Bronchial epithelial cell (primary cell): Measurements from ENCODE around the gene TJP3. TPM values are rescaled to one million over a fixed set of nuclear protein-coding genes. Genes with fewer than 3 reads are reported as not detected.
"Not testable (repeated sequence)": the region's sequence is repeated elsewhere in the genome, so short reads cannot be mapped to it uniquely, and the experiment has no call there.

Experiments used
- DNase-seq: peaks from one replicate; pipeline ENCODE4 v3.0.0-alpha.2; 2010; ENCODE audit warnings: low read depth
- FAIRE-seq: peaks from 2 replicates; lab custom pipeline; 2011; peaks lifted over from hg19 to GRCh38; lab: Jason Lieb, UNC
- H3K27me3 ChIP-seq: 2 replicates; pipeline ENCODE4 v1.5.1; 2011; ENCODE audit warnings: low read length; ENCODE audit not compliant: control insufficient read depth, insufficient read depth
- H3K36me3 ChIP-seq: 2 replicates; pipeline ENCODE4 v1.5.1; 2011; ENCODE audit warnings: low read length; ENCODE audit not compliant: control insufficient read depth, insufficient read depth
- H3K4me3 ChIP-seq: 2 replicates; pipeline ENCODE4 v1.5.1; 2011; ENCODE audit warnings: mild to moderate bottlenecking, low read depth, low read length, control low read depth
- total RNA-seq: library from RNA; depleted of rRNA; stranded (reverse); fragments of >200 nt; gene quantifications from 2 replicates; pipeline ENCODE4 v1.2.1, GENCODE V29; 2014
- TF ChIP-seq, protein P1 (sequence below): IDR thresholded peaks from 2 replicates; pipeline ENCODE4 v1.5.1; 2011; ENCODE audit warnings: mild to moderate bottlenecking, moderate library complexity, low read length, control low read depth, inconsistent platforms; ENCODE audit not compliant: insufficient read depth, severe bottlenecking

TJP3 gene
- total RNA-seq, 1 donor from 2014 or later, result 2.1 TPM

DNA sequence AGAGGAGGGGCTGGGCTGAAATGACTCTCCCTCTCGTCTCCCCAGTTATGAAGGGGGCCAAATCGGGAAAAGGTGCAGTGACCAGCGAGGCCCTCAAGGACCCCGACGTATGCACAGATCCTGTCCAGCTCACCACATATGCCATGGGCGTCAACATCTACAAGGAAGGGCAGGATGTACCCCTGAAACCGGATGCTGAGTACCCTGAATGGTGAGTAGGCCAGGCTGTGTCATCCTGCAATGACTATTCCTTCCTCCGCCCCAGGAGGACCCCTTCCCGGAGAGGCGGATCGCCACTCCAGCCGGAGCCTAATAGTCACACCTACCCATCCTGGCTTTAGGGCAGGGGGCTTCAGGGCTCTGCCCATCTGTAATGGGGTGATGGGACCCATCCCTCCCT, 56.9 kb downstream of the TJP3 start:
- TF ChIP-seq, protein P1, sequence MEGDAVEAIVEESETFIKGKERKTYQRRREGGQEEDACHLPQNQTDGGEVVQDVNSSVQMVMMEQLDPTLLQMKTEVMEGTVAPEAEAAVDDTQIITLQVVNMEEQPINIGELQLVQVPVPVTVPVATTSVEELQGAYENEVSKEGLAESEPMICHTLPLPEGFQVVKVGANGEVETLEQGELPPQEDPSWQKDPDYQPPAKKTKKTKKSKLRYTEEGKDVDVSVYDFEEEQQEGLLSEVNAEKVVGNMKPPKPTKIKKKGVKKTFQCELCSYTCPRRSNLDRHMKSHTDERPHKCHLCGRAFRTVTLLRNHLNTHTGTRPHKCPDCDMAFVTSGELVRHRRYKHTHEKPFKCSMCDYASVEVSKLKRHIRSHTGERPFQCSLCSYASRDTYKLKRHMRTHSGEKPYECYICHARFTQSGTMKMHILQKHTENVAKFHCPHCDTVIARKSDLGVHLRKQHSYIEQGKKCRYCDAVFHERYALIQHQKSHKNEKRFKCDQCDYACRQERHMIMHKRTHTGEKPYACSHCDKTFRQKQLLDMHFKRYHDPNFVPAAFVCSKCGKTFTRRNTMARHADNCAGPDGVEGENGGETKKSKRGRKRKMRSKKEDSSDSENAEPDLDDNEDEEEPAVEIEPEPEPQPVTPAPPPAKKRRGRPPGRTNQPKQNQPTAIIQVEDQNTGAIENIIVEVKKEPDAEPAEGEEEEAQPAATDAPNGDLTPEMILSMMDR, result no peak
- Histone ChIP-seq H3K4me3 (no peak overlapping the region), H3K27me3 (no peaks in the 10 kb centered on the region), H3K36me3 (peaks cover 13% of the 10 kb centered on the region)
- DNase-seq (no peak), FAIRE-seq (no peak)

DNA sequence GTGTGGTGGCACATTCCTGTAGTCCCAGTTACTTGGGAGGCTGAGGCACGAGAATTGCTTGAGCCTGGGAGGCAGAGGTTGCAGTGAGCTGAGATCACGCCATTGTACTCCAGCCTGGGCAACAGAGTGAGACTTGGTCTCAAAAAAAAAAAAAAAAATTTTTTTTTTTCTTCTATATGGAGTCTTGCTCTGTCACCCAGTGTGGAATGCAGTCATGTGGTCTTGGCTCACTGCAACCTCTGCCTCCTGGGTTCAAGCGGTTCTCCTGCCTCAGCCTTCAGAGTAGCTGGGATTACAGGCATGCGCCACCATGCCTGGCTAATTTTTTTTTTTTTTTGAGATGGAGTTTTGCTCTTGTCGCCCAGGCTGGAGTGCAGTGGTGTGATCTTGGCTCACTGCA, 57.6 kb downstream of the TJP3 start:
- H3K36me3 ChIP-seq, result peaks cover 13% of the 10 kb centered on the region
- not testable (repeated sequence) for H3K27me3 ChIP-seq, FAIRE-seq, DNase-seq, H3K4me3 ChIP-seq

DNA sequence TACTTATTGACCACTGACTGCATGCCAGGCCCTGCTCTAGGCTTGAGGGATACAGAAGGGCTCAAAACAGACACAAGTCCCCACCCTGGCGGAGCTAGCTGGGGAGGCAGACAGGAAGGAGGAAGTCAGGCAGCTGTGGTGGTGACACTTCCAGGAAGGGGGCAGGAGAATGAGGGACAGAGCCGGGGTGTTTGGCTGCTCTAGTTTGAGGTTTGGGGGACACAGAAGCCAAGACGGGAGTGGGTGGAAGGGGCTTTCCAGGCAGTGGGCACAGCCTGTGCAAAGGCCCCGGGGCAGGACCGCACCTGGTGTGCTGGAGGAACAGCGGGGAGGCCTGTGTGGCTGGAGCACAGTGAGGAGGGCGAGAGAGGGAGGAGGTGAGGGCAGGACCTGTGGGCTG, 58.3 kb downstream of the TJP3 start:
- H3K27me3 ChIP-seq, result no peaks in the 10 kb centered on the region
- FAIRE-seq (no peak), DNase-seq (no peak)
- TF ChIP-seq, protein P1, result no peak
- no peak overlapping the region for H3K4me3 ChIP-seq
- H3K36me3 ChIP-seq, result peaks cover 13% of the 10 kb centered on the region

DNA sequence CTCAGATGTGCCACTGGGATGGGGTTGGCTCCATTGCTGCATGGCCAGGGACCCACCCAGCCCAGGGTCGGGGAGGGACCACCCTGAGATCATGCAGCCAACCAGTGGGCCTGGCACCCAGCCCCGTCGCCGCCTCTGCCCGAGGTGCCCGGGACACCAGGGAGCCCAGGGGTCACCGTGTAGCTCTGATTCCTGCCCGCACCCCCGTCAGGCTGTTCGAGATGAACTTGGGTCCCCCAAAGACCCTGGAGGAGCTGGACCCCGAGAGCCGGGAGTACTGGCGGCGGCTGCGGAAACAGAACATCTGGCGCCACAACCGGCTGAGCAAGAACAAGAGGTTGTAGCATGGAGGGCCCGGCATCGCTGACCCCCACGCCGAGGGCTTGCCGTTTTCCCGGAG, 58.9 kb downstream of the TJP3 start:
- H3K36me3 ChIP-seq, result peaks cover 13% of the 10 kb centered on the region
- H3K4me3 ChIP-seq, result no peak overlapping the region
- FAIRE-seq, result no peak
- DNase-seq, result no peak
- TF ChIP-seq, protein P1, result no peak
- no peaks in the 10 kb centered on the region for H3K27me3 ChIP-seq

DNA sequence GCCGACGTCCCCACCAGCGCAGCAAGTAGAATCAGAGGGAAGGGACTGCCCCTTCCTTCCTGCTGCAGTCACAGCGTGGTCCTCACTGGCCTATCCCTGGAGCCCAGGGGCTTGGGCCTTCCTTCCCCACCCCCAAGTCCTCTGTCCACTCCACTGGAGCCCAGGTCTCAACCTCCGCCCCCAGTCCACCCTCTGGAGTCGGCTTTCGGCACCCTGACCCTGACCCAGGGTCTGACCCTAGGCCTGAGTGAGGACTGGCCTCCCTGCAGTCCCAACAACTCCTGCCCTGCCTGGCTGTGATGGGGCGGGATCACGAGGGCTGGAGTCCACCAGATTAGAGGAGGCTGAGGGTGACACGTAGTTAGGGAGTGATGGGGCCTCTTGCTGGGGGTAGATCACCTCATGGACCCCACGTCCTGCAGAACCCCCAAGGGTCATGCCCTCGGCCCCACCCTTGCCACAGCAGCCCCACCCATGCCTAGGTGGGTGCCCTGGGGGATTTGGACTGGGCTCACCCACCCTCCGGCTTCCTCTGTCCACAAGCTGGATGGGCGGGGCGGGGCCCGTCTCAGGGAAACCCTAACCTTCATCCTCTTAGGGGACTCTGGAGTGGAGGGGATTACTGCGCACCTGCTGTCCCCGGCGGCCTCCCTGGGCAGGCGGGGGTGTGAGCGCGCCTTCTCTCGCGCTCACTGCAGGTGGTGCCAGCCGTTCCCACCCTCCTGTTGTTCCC, 60.0 kb downstream of the TJP3 start:
- TF ChIP-seq, protein P1, result no peak
- no peak overlapping the region for H3K4me3 ChIP-seq
- no peak for FAIRE-seq
- DNase-seq, result no peak
- H3K36me3 ChIP-seq, result peaks cover 13% of the 10 kb centered on the region
- no peaks in the 10 kb centered on the region for H3K27me3 ChIP-seq

DNA sequence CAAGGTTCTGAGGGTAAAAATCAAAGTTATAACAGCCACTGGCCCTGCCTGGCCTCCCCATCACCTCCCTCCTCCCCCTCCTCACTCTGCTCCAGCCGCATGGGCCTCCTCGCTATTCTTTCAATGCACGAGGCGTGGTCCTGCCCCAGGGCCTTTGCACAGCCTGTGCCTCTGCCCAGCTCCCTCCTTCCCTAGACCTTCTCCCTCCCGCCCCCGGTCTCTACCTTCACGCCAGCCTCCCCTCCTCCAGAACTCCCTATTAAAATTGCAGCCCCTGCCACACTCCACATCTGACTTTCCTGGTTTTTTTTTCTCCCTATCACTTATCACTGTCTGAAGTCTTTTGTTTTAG, 60.5 kb downstream of the TJP3 start:
- TF ChIP-seq, protein P1, result no peak
- H3K4me3 ChIP-seq, result no peak overlapping the region
- no peaks in the 10 kb centered on the region for H3K27me3 ChIP-seq
- DNase-seq (no peak), FAIRE-seq (no peak)
- peaks cover 13% of the 10 kb centered on the region for H3K36me3 ChIP-seq
